Mesodermal cell (in vitro differentiated cells): ENCODE measurements around the gene CCDC93.

Experiments
- H3K27ac ChIP-seq: 2 replicates; pipeline ENCODE4 v1.7.0; 2013; ENCODE audit warnings: mild to moderate bottlenecking, low read depth, low read length, moderate library complexity; ENCODE audit not compliant: severe bottlenecking
- H3K36me3 ChIP-seq: 2 replicates; pipeline ENCODE4 v1.7.1; 2013; ENCODE audit warnings: mild to moderate bottlenecking, low read length, moderate library complexity; ENCODE audit not compliant: control insufficient read depth, insufficient read depth
- H3K4me1 ChIP-seq: one replicate; pipeline ENCODE4 v1.7.1; 2013; ENCODE audit warnings: mild to moderate bottlenecking, low read length; ENCODE audit not compliant: insufficient read depth, control insufficient read depth, poor library complexity, severe bottlenecking
- H3K4me3 ChIP-seq: 2 replicates; pipeline ENCODE4 v1.7.0; 2013; ENCODE audit warnings: low read length, control low read depth, mild to moderate bottlenecking; ENCODE audit not compliant: insufficient read depth, poor library complexity, severe bottlenecking; ENCODE audit errors: extremely low read depth
- H3K9me3 ChIP-seq: 2 replicates; pipeline ENCODE4 v1.7.1; 2013; ENCODE audit warnings: mild to moderate bottlenecking, low read length, moderate library complexity; ENCODE audit not compliant: control insufficient read depth
- WGBS, 2 experiments: methylation state at CpG; one replicate each; pipeline ENCODE4 v1.1.5; 2013; ENCODE audit warnings: missing lambda C conversion rate in 2 of 2; ENCODE audit not compliant: insufficient coverage in 2 of 2; 5-methylcytosine and 5-hydroxymethylcytosine counted together

CCDC93 gene

DNA sequence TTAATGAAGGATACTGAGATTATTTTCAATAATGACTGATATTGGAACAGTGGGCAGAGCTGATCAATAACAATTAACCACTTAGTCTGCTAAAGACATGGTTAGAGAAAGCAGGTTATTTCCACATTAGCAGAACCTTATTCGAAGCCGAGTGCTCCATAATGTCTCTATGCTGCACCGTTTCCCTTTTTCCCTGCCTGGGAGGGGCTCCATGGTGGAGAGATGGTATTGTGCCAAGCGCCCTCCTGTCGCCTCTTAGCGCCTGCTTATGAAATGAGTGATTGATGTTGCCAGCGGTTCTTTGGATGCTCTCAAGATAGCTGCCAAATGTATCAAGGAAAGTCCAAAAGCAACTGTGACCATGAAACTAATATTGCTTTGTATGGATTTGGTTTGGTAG lies 39.8 kb upstream of the CCDC93 start:
- Histone ChIP-seq H3K36me3 (no peaks in the 10 kb centered on the region), H3K9me3 (no peaks in the 10 kb centered on the region), H3K4me1 (no peaks in the 10 kb centered on the region), H3K27ac (no peak overlapping the region), H3K4me3 (no peak overlapping the region)
- WGBS, 2 experiments, result 89 to 100% methylated on average over 2 to 7 of the region's 7 CpGs

DNA sequence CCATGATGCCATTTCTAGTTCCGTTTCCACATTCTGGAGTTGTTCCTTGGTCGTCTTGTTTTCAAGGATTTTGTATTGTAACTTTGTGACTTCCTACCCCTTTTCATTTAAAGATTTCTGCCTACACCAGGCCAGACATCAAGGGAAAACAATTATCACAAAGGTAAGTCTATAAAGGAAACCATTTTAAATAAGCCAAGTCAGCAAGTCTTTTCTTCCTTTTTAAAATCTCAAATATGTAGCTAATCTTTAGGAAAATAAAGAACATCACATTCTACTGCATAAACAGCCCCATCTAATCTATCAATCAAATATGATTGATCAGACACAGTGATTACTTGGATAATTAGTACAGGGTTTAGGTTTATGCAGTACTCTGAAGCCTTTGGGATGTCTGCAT lies 38.6 kb upstream of the CCDC93 start:
- no peaks in the 10 kb centered on the region for H3K9me3 ChIP-seq
- H3K27ac ChIP-seq, result no peak overlapping the region
- H3K4me3 ChIP-seq, result no peak overlapping the region
- no peaks in the 10 kb centered on the region for H3K4me1 ChIP-seq
- WGBS, 2 experiments, result no CpG with 5 or more reads among the region's 2 CpGs
- no peaks in the 10 kb centered on the region for H3K36me3 ChIP-seq

DNA sequence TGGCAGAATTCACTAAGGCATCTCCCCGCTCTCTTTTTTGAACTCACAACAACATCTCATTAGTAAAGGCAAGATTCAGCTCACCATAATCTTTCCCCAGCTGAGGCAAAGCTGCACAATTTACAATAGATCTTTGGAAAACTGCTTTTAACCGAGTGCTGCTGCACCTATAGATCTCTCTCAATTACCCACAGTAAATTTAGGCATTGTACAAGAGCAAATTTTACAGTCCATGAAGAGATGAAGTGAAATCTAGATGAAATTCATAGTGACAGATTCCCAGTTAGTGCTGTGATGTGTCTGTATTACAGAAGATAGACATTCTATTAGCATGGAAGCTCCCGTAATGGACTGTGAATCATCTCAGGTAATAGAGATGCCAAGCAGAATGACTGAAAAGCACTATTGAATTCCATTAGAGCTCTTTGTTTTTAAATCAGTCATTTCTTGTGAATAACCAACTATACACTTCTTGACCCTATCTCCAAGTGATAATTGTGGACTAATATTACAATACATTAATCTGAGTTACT lies 38.0 kb upstream of the CCDC93 start:
- H3K9me3 ChIP-seq, result no peaks in the 10 kb centered on the region
- H3K36me3 ChIP-seq, result no peaks in the 10 kb centered on the region
- no peak overlapping the region for H3K27ac ChIP-seq
- H3K4me3 ChIP-seq, result no peak overlapping the region
- WGBS, 2 experiments, result 100% methylated on average over 2 to 3 of the region's 3 CpGs
- H3K4me1 ChIP-seq, result peaks cover 6% of the 10 kb centered on the region

DNA sequence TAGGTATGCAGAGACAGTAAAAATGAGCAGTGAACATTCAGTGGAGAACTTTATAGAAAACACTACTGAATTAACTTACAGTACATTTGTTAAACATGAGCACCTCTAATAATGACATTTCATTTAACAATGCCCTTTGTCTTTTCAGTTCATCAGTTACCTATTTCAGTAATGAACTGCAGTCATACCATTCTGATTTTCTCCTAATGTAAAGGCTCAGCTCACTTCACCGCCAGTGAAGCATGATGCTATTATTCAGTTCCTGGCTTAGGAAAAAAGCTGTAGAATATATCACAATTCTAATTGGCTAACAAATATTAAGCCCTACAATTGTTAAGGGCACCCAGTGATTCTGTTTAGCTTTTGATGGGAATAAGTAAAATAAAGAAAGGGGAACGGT lies 37.1 kb upstream of the CCDC93 start:
- H3K27ac ChIP-seq, result no peak overlapping the region
- no peak overlapping the region for H3K4me3 ChIP-seq

DNA sequence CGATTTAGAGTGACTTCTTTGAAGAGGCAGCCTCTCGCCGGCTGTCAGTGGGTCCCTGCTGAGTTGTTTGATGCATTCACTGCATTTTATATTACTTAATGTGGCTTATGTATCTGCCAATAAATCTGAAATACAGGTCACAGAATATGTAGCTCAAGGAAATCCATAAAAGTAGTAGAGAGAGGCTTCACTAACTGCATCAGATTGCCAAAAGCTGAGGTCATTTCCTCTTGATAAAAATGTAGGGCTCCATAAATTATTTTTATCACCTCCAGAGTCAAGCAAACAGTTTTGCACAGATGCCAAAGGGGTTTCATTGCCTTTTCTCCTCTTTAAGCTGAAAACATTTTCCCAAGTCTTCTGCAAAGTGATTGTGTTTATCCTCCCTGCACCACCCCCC lies 36.5 kb upstream of the CCDC93 start:
- 80 to 83% methylated on average over 1 to 3 of the region's 3 CpGs for WGBS, 2 experiments
- peaks cover 6% of the 10 kb centered on the region for H3K4me1 ChIP-seq
- H3K4me3 ChIP-seq, result no peak overlapping the region
- H3K36me3 ChIP-seq, result no peaks in the 10 kb centered on the region
- no peak overlapping the region for H3K27ac ChIP-seq
- no peaks in the 10 kb centered on the region for H3K9me3 ChIP-seq

More for the DNA sequence above, 37.1 kb upstream of the CCDC93 start:
- Histone ChIP-seq H3K36me3 (no peaks in the 10 kb centered on the region), H3K4me1 (peaks cover 6% of the 10 kb centered on the region), H3K9me3 (no peaks in the 10 kb centered on the region)
- no CpG with 5 or more reads among the region's 2 CpGs for WGBS, 2 experiments

DNA sequence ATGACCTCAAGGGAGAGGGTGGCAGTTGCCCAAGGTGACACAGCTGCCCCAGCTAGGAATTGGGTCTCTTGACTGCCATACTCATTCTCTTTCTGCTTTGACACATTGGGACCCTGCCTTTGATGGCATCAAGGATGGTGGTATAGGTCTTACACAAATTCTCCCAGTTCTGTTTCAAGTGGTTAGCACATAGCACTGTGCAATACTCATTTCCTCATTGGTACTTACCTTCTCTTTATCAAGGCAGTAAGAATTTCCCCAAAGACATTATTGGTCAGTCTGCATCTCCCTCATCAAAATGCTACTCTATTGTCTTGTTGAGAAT lies 35.9 kb upstream of the CCDC93 start:
- Histone ChIP-seq H3K9me3 (no peaks in the 10 kb centered on the region), H3K4me3 (no peak overlapping the region), H3K36me3 (no peaks in the 10 kb centered on the region), H3K27ac (no peak overlapping the region), H3K4me1 (peaks cover 6% of the 10 kb centered on the region)

DNA sequence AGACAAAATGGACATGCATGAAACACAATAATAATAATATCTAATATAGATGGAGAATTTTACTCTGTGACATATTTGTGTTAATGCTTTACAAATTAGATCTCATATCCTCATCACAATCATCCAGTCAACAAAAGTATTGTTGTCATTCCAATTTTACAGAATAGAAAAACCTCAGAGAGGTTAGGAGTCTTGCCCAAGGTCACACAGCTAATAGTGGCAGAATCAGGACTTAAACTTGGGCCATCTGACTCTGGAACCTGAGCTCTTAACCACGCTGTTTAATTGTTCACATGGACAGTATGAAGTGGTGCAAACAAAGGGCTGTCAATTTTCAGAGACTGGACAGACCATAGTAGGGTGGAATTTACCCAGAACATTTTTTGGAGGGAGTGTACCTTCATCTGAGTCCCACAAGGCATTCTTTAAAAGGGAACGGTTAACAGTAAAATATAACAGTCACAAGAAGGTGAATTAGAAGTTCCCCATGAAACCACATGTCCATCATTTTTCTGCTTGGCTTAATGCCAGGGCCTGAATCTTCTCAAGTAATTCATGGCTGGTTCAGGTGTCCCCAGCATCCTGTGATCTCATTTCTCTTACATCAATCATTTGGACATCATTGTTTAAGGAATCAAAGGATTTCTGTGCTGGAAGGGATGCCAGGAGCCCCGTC lies 35.4 kb upstream of the CCDC93 start:
- no peak overlapping the region for H3K27ac ChIP-seq
- H3K4me1 ChIP-seq, result peaks cover 6% of the 10 kb centered on the region
- no peaks in the 10 kb centered on the region for H3K36me3 ChIP-seq
- no peak overlapping the region for H3K4me3 ChIP-seq
- H3K9me3 ChIP-seq, result no peaks in the 10 kb centered on the region
- 88 to 98% methylated on average over 2 to 3 of the region's 3 CpGs for WGBS, 2 experiments

DNA sequence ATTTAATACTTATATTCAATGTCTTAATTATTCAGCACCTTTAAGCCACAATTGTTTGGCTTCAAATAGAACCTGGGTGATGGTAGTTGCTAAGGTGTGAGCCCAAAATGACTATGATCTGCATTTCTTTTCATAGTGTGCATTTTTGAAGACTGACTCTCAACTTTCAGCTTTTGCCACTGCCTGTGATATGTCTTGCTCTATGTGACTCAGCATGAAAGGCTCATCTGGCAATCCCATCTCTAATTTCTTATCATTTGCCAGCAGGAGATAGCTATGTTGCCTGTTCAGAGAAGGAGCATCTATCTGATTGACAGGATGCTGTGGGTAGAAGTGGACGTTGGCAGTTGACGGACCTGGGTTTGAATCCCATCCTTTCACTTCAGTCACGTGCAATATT lies 34.5 kb upstream of the CCDC93 start:
- Histone ChIP-seq H3K27ac (no peak overlapping the region), H3K4me3 (no peak overlapping the region), H3K36me3 (no peaks in the 10 kb centered on the region), H3K9me3 (no peaks in the 10 kb centered on the region), H3K4me1 (peaks cover 6% of the 10 kb centered on the region)
- no CpG with 5 or more reads among the region's 3 CpGs for WGBS, 2 experiments

DNA sequence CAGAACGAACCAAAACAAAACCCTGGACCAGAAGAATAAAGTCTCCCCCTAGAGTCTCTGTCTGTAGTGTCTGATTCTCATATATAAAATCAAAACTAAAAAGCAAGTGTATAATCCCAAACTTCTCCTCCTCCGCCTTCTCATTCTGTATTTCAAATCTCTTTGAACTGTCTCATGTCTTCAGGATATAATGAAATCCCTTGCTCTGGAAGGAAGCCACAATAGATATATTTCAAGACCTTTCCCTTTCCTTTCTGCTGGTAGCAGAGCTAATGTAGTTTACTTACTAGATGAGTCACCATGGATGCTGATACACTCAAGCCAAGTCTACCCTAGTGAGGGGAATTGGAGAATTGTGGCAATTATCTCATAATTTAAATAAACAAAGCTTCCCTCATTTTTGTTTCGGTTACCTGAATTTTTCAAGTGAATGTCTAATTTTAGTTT lies 33.5 kb upstream of the CCDC93 start:
- WGBS, 2 experiments, result 88% methylated on average over 1 of the region's 3 CpGs; no CpG with 5 or more reads in 1 of the 2 experiments
- H3K9me3 ChIP-seq, result no peaks in the 10 kb centered on the region
- no peaks in the 10 kb centered on the region for H3K36me3 ChIP-seq
- H3K4me1 ChIP-seq, result peaks cover 6% of the 10 kb centered on the region
- no peak overlapping the region for H3K27ac ChIP-seq
- H3K4me3 ChIP-seq, result no peak overlapping the region

DNA sequence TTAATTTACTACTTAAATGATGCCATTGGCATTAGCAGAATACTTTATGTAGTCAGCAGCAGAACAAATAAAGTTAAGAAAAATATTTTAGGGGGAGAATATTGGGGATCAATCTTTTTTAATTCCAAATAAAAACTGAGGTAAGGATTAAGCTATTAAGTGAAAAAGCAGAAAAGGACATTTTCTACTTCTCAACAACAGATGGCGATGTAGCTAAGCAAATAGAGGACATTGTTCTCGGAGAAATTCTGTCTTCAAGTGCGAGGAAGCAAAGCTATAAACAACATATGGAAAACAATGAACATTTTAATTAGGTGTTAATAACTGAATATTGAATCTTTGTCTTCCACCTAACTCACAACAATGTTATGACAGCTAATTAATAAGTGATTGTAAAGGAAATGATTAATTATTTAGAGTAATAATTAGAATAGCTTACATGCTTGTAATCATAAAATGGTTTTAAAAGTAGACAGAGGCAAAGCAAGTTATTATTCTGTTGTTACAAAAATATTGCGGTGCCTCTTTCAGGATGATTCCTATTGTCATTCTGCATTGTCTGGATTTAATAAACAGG lies 32.9 kb upstream of the CCDC93 start:
- 33% methylated on average over 1 of the region's 4 CpGs; no CpG with 5 or more reads in 1 of the 2 experiments for WGBS, 2 experiments
- H3K36me3 ChIP-seq, result no peaks in the 10 kb centered on the region
- H3K9me3 ChIP-seq, result no peaks in the 10 kb centered on the region
- H3K27ac ChIP-seq, result no peak overlapping the region
- H3K4me3 ChIP-seq, result no peak overlapping the region
- H3K4me1 ChIP-seq, result peaks cover 6% of the 10 kb centered on the region

DNA sequence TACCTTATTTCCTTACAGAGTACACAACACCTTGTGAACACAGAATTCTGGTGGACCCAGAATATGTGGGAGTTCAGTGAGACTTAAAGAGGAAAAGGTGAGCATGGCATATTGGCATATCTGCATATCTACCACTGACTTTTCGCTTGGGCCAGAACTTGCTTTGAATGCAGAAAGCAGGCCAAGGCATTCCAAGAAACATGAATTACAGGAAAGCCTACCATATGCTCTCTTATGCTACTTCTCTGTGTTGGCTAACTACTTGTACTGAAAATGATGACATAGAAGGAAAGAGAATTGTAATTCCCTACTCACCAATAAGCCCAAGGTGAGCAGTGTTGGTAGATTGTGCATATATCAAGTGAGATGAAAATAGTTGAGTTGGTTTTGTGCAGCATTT lies 31.4 kb upstream of the CCDC93 start:
- Histone ChIP-seq H3K27ac (no peak overlapping the region), H3K9me3 (no peaks in the 10 kb centered on the region), H3K4me3 (no peak overlapping the region), H3K4me1 (peaks cover 6% of the 10 kb centered on the region), H3K36me3 (no peaks in the 10 kb centered on the region)
- no CpG with 5 or more reads among the region's 1 CpG for WGBS, 2 experiments
